Measurements from ENCODE around the gene RAMP1.

Gene RAMP1

DNA sequence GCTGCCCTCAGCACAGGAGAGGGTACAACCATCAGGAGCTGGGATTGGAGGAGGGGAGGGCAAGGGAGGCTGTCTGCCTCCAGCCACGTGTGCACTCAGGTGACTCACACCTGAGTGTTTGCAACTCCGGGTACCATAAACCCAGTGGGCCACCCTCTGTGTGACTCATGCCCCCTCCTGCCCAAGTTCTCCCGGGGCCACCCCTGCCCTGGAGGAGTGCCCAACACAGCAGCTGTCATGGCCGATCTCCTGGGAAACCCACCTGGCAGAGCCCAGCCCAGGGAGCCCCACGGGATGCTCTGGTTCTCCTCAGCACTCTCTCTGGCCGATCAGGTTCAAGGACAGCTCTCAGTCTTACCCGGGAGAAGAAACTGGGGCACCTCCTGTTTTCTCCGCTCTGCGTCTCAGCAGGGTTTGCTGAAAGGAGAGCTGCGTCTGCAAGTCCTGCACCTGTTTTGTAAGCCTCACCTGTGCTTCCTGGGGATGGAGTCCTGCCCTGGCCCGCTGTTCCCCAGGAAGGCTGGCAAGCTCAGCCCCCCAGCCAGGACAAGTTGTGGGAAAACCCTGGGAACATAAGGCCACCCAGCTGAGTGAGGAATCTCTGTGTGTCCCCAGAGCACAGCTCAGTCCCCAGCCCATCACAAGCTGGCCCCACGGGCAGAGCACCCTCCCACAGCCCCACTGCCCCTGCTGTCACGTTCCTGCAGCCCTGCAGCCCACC lies 63.4 kb downstream of the RAMP1 start:
- no peak overlapping the region for H3K4me3 Mint-ChIP-seq

DNA sequence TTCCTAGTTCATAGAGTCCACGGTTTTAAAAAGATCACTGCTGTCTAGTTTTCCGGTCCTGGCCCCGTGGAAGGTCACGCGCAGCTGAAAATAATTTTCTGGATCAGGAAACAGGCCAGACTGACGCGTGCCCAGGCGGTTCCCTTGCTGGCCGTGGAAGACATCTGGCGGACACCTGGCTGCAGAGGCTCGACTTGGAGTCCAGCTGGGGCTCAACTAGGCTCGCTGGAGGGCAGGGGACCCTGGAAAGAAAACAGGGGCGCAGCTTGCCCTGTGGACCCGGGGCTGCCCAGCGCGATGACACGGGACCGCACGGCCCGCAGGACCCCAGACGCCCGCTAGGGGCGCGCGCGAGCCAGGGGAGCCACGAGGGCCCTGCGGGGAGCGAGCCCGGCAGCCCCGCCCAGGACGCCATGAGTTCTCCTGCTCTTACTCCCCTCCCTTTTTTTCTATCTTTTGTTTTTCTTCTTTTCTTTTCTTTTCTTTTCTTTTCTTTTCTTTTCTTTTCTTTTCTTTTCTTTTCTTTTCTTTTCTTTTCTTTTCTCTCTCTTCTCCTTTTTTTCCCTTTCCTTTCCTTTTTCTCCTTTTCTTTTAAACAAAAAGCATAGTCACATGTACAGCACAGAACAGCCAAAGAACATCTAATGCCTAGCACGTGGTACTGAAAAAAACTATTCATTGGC lies 64.2 kb downstream of the RAMP1 start:
- Mint-ChIP-seq H3K4me1 (peaks cover 41% of the 10 kb centered on the region), H3K9me3 (no peaks in the 10 kb centered on the region), H3K27me3 (peaks cover 4% of the 10 kb centered on the region), H3K27ac (peak overlapping the region; percentile 8), H3K36me3 (ENCODE audit: low read depth) (no peaks in the 10 kb centered on the region), H3K4me3 (peak overlapping the region; percentile 43)
- DNase-seq = peak; percentile 92
- ATAC-seq = peak; percentile 93

More for the DNA sequence above, 63.4 kb downstream of the RAMP1 start:
- Mint-ChIP-seq H3K27me3 (peaks cover 4% of the 10 kb centered on the region), H3K36me3 (ENCODE audit: low read depth) (no peaks in the 10 kb centered on the region), H3K27ac (no peak overlapping the region), H3K9me3 (no peaks in the 10 kb centered on the region), H3K4me1 (peaks cover 43% of the 10 kb centered on the region)
- ATAC-seq = peak; percentile 60
- peak; percentile 34 for DNase-seq

DNA sequence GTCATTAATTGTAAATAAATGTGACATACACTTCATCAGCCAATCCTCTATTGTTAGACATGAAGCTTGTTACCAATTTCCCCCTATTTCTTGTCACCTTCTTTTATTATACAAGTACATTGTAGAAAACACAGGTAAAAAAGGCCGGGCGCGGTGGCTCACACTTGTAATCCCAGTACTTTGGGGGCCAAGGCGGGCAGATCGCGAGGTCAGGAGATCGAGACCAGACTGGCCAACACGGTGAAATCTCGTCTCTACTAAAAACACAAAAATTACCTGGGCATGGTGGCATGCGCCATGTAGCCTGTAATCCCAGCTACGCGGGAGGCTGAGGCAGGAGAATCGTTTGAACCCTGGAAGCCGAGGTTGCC lies 64.7 kb downstream of the RAMP1 start:
- H3K27me3 Mint-ChIP-seq = peaks cover 4% of the 10 kb centered on the region
- ATAC-seq (no peak), DNase-seq (no peak)
- no peak overlapping the region for H3K4me3 Mint-ChIP-seq
- H3K27ac Mint-ChIP-seq = peak overlapping the region; percentile 8
- no peaks in the 10 kb centered on the region for H3K9me3 Mint-ChIP-seq
- no peaks in the 10 kb centered on the region for H3K36me3 Mint-ChIP-seq (ENCODE audit: low read depth)
- H3K4me1 Mint-ChIP-seq = peaks cover 38% of the 10 kb centered on the region

DNA sequence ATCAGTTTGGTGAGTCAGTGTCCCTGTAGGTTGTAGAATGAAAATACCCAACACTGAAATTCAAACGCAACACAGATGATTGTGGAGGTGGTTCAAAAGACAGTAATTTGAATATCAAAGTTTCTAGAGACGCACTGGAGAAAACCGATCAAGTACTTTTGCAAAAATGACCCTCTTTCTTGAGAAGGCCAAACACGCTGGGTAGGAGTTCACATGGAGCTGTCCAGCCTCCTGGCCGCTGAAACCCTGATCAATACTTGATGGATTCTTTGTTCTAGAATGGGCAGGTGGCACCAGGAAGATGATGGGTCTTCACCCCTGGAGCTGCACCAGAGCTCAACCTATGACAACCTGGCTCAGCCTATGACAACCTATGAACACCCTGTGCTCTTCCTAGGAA lies 67.7 kb downstream of the RAMP1 start:
- Mint-ChIP-seq H3K36me3 (ENCODE audit: low read depth) (no peaks in the 10 kb centered on the region), H3K4me3 (no peak overlapping the region)

DNA sequence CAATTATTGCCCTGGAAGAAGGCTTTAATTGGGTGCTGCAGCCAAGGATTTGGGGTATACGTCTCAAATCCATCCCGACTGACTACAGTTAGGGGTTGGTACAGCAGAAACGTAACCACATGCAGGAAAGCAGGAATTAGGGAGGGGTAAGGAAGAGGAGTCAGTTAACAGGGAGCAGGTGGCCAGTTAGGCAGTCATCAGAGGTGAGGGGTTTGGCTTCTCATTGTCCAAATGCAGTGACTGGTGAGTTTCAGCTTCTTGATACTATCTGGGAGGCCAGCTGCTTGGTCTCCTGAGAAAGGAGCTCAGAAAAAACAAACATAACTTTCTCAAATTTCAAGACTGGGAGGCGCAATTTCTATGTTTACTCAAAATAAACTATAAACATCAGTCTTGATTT lies 68.6 kb downstream of the RAMP1 start:
- no peaks in the 10 kb centered on the region for H3K36me3 Mint-ChIP-seq (ENCODE audit: low read depth)
- H3K27ac Mint-ChIP-seq = no peak overlapping the region
- peaks cover 29% of the 10 kb centered on the region for H3K4me1 Mint-ChIP-seq
- DNase-seq (no peak), ATAC-seq (no peak)
- H3K27me3 Mint-ChIP-seq = no peaks in the 10 kb centered on the region
- no peak overlapping the region for H3K4me3 Mint-ChIP-seq
- peaks cover 9% of the 10 kb centered on the region for H3K9me3 Mint-ChIP-seq

More for the DNA sequence above, 67.7 kb downstream of the RAMP1 start:
- peaks cover 9% of the 10 kb centered on the region for H3K9me3 Mint-ChIP-seq
- no peak overlapping the region for H3K27ac Mint-ChIP-seq
- DNase-seq = no peak
- no peaks in the 10 kb centered on the region for H3K27me3 Mint-ChIP-seq
- H3K4me1 Mint-ChIP-seq = peaks cover 30% of the 10 kb centered on the region
- ATAC-seq = no peak

DNA sequence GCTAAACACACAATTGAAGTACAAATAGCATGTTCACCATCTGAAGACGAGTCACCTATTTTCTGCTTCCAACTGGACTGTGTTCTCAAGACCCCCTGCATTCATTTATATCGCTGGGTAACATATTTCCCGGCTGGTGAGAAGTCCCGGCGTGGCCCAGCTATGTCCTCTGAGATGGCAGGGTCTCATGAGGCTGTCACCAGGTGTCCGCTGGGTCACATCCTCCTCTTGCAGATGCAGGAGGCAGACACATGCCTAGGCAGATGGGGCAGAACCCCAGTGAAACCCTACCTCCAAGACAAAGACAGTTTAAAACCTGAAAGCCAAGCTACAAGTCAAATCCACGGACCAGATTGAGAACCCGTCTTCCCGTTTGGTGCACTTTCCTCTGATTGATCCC lies 70.6 kb downstream of the RAMP1 start:
- H3K36me3 Mint-ChIP-seq (ENCODE audit: low read depth) = no peaks in the 10 kb centered on the region
- peaks cover 9% of the 10 kb centered on the region for H3K9me3 Mint-ChIP-seq
- H3K27ac Mint-ChIP-seq = no peak overlapping the region
- H3K4me3 Mint-ChIP-seq = no peak overlapping the region
- DNase-seq (no peak), ATAC-seq (no peak)
- H3K4me1 Mint-ChIP-seq = peaks cover 32% of the 10 kb centered on the region
- H3K27me3 Mint-ChIP-seq = no peaks in the 10 kb centered on the region

DNA sequence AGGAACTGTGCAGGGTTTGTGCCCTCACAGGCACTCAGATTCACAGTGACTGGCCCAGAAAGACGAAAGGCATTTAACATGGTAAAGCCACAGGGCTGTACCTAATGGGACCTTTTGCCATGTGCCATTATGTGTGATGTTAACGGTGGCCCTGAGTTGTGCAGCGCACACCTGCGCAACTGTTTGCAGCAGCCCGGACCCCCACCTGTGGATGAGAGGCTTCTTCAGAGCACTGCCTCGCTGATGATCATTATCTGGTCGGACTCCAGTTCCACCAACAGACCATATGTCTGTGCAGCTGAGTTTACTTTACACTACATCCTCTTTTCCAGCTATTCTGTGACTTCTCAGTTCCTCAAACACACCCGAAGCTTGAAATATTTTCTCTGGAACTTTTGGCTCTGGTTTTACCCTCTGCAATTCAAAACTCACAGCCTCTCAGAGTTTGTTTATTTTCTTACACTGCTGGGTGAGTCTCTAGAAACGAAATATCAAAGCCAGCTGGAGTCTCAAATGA lies 71.8 kb downstream of the RAMP1 start:
- ATAC-seq (no peak), DNase-seq (no peak)
- H3K27ac Mint-ChIP-seq = no peak overlapping the region
- H3K27me3 Mint-ChIP-seq = no peaks in the 10 kb centered on the region
- peaks cover 9% of the 10 kb centered on the region for H3K9me3 Mint-ChIP-seq
- peaks cover 27% of the 10 kb centered on the region for H3K4me1 Mint-ChIP-seq
- H3K36me3 Mint-ChIP-seq (ENCODE audit: low read depth) = no peaks in the 10 kb centered on the region
- no peak overlapping the region for H3K4me3 Mint-ChIP-seq

DNA sequence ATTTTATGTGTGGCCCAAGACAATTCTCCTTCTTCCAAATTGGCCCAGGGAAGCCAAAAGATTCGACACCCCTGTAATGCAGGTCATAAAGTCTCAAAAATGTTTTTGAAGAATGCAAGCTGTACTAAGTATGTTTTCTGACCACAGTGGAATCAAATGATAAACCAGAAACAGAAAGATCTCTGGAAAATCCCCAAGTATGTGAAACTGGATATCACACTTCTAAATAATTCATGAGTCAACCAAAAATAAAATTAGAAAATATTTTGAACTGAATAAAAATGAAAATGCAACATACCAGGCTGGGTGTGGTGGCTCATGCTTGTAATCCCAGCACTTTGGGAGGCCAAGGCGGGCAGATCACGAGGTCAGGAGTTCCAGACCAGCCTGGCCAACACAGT lies 73.3 kb downstream of the RAMP1 start:
- Mint-ChIP-seq H3K9me3 (peaks cover 9% of the 10 kb centered on the region), H3K27ac (peak overlapping the region; percentile 67), H3K27me3 (no peaks in the 10 kb centered on the region), H3K4me1 (peaks cover 20% of the 10 kb centered on the region), H3K4me3 (no peak overlapping the region), H3K36me3 (ENCODE audit: low read depth) (no peaks in the 10 kb centered on the region)
- ATAC-seq (peak; percentile 66), DNase-seq (no peak)

DNA sequence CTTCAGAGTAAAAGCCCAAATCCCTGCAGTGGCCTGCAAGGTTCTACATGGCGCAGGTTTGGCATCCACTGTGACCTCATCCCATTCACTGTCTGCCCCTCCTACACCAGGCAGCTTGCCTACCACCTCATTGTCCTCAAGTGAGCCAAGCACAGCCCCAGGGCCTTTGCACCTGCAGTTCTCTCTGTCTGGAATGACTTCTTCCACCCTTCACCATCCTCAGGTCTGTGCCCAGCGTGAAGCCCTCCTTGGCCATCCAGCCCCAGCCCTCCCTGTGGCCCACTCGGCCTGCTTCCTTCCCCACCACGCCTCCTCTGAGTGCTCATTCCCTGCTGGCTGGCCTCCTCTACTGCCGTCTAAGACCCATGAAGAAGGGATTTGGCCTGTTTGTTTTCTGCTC lies 74.8 kb downstream of the RAMP1 start:
- Mint-ChIP-seq H3K4me3 (no peak overlapping the region), H3K27ac (peak overlapping the region; percentile 64), H3K9me3 (peaks cover 9% of the 10 kb centered on the region), H3K27me3 (no peaks in the 10 kb centered on the region), H3K36me3 (ENCODE audit: low read depth) (no peaks in the 10 kb centered on the region), H3K4me1 (peaks cover 20% of the 10 kb centered on the region)
- DNase-seq (no peak), ATAC-seq (no peak)

DNA sequence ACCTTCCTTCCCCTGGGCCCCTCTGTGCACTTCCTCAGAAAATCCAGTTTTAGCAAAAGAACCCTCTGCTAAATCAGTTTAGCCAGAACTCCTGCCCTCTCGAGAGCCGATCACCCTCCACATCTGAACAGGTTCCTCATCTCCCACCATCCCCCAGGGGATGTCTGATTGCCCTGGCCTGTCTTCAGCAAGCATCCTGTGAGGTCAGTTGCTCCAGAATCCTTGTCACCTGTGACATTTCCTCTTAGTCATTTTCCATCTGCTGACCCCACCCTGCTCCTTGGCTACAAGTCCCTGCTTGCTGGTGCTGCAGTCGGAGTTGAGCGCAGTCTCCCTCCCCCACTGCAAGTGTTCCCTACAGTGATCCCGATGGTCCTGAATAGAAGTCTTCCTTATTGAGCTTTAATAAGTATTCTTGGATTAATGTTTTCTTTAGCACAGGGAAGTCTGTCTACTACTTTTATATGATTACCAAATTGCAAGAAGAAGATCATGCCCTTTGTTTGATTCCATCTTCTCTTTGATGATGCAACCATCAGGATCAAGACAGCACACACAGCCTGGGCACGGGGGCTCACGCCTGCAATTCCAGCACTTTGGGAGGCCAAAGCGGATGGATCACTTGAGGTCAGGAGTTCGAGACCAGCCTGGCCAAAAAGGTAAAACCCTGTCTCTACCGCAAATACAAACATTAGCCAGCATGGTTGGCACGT lies 76.5 kb downstream of the RAMP1 start:
- Mint-ChIP-seq H3K9me3 (peaks cover 3% of the 10 kb centered on the region), H3K4me3 (no peak overlapping the region), H3K4me1 (peaks cover 32% of the 10 kb centered on the region), H3K36me3 (ENCODE audit: low read depth) (no peaks in the 10 kb centered on the region), H3K27ac (no peak overlapping the region), H3K27me3 (no peaks in the 10 kb centered on the region)
- ATAC-seq (no peak), DNase-seq (no peak)

DNA sequence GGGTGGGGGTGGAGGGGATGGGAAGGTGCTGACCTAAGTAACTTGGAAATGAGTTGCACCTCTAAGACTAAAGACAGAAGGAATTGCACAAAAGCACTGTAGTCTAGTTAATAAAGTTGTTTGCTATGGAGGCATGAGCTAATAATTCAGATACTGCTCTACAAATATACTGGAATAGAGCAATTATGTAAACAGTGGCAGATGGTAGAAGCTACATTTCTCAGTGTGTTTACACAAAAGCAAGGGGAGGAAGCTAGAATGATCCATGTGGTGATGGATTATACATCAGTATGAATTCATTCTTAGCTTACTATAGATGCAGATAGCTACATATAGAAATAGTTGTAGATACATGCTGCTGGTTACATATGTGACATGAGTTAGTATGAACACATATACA lies 79.8 kb downstream of the RAMP1 start:
- H3K36me3 Mint-ChIP-seq (ENCODE audit: low read depth) = no peaks in the 10 kb centered on the region
- DNase-seq (no peak), ATAC-seq (no peak)
- H3K4me1 Mint-ChIP-seq = peaks cover 38% of the 10 kb centered on the region
- no peak overlapping the region for H3K4me3 Mint-ChIP-seq
- no peak overlapping the region for H3K27ac Mint-ChIP-seq
- peaks cover 5% of the 10 kb centered on the region for H3K9me3 Mint-ChIP-seq
- H3K27me3 Mint-ChIP-seq = no peaks in the 10 kb centered on the region

DNA sequence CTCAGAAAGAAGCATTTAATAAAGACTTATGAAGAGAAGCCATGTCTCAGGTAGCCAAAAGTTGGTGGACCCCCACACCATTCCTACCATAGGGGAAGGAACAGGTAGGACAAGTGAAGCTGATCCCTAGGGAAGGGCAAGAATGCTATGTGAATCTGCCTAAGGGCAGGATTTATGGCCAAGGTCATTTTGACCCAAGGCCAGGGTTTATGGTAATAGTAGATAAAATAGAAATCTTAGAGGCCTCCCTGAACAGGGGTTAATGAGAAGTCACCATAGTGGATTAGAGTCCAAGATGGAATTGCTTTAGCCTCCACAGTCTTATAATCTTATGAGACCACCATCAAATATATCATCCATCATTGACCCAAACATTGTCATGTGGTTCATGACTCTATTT lies 81.4 kb downstream of the RAMP1 start:
- Mint-ChIP-seq H3K27me3 (no peaks in the 10 kb centered on the region), H3K4me3 (no peak overlapping the region), H3K36me3 (ENCODE audit: low read depth) (peaks cover 4% of the 10 kb centered on the region), H3K4me1 (peaks cover 37% of the 10 kb centered on the region), H3K27ac (no peak overlapping the region), H3K9me3 (peaks cover 9% of the 10 kb centered on the region)
- no peak for DNase-seq
- no peak for ATAC-seq

DNA sequence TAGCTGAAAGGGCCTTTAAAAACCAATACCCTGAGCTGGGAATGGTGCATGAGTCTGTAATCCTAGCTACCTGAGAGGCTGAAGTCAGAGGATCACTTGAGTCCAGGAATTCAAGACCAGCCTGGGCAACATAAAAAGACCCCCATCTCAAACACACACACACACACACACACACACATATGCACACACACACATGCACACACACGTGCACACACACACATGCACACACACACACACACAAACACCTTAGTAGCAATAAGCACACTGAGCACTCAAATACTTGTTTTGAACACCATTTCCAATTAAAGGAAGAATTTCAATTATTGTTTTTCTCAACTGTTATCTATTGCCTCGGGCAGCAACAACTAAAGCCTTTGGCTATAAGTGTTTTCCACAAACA lies 81.8 kb downstream of the RAMP1 start:
- Mint-ChIP-seq H3K4me3 (no peak overlapping the region), H3K4me1 (peaks cover 40% of the 10 kb centered on the region)

DNA sequence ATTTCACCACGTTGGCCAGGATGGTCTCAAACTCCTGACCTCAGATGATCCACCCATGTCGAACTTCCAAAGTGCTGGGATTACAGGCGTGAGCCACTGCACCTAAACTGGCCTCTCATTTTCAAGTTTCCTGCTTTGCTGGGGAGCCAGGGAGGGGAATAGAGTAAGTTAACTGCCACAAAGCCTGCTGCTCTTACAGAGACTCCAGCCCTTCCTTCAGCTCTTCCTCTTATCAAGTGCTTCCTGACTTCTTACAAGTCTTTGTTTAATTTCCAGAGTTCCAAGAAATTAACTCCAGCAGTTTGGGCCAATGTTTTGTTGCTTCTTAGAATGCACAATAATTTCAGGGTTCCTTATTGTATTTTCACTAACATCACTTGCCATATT lies 83.1 kb downstream of the RAMP1 start:
- H3K4me3 Mint-ChIP-seq = no peak overlapping the region
- peak overlapping the region; percentile 0 for H3K27ac Mint-ChIP-seq
- peaks cover 6% of the 10 kb centered on the region for H3K36me3 Mint-ChIP-seq (ENCODE audit: low read depth)
- DNase-seq = no peak
- H3K27me3 Mint-ChIP-seq = no peaks in the 10 kb centered on the region
- H3K9me3 Mint-ChIP-seq = peaks cover 19% of the 10 kb centered on the region
- peaks cover 42% of the 10 kb centered on the region for H3K4me1 Mint-ChIP-seq
- ATAC-seq = no peak

More for the DNA sequence above, 81.8 kb downstream of the RAMP1 start:
- Mint-ChIP-seq H3K9me3 (peaks cover 13% of the 10 kb centered on the region), H3K27me3 (no peaks in the 10 kb centered on the region), H3K36me3 (ENCODE audit: low read depth) (peaks cover 4% of the 10 kb centered on the region), H3K27ac (no peak overlapping the region)
- no peak for ATAC-seq
- no peak for DNase-seq
